Measurements from ENCODE around the gene MLIP.

DNA sequence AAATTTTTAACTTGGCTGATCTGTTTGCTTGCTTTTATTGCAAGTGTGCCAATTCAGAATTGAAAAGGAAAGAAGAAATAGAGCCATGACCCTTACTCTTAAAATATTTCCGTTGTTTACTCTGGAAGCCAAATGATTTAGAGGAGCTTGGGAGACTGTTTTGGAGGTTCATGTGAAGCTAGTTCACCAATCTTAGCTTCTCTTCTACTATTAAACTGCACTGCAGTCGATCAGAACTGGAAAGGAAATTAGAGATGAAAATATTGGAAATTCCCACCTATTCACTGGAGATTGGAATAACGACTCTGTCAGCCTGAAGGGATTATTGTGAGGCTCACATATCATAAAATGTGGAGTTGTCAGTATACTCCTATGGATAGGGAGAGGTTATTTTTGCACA lies 81.8 kb downstream of the MLIP start:
- TF ChIP-seq POLR2A (IDR thresholded peaks at IDR 0.05), result no peak
- TF ChIP-seq, protein P1, sequence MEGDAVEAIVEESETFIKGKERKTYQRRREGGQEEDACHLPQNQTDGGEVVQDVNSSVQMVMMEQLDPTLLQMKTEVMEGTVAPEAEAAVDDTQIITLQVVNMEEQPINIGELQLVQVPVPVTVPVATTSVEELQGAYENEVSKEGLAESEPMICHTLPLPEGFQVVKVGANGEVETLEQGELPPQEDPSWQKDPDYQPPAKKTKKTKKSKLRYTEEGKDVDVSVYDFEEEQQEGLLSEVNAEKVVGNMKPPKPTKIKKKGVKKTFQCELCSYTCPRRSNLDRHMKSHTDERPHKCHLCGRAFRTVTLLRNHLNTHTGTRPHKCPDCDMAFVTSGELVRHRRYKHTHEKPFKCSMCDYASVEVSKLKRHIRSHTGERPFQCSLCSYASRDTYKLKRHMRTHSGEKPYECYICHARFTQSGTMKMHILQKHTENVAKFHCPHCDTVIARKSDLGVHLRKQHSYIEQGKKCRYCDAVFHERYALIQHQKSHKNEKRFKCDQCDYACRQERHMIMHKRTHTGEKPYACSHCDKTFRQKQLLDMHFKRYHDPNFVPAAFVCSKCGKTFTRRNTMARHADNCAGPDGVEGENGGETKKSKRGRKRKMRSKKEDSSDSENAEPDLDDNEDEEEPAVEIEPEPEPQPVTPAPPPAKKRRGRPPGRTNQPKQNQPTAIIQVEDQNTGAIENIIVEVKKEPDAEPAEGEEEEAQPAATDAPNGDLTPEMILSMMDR (IDR thresholded peaks at IDR 0.05), result no peak

All from Peyer's patch (tissue), 4 donors.